ENCODE measurements around the gene ATG9A.

Gene ATG9A

DNA sequence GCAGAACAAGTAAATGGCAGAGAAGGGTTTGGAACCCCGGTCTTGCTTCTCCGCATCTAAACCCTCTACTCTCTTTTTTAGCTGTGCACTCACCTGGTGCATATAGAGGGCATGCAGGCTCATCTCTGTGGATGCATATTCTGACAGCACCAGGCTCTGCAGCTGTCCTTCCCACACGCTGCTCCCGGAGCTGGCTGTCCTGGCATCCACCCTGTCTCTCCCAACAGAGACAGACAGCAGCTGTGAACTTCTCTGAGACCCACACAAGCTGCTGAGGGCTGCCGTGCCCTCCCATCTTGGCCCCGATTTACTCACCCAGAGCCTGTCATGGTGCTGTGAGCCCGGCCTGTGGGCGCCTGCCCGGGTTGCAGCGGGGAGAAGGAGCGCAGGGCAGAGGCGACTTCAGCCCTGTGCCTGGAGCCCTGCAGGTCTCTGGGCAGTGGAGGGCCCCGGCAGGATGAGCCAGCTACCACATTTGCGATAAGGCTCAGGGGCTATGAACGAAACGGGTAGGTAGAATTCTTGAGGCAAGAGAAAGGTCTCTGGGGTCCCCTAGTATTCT, 7.4 kb downstream of the ATG9A start:
- Histone ChIP-seq H3K36me3 (ENCODE audit: insufficient read depth, low read length) (peaks cover 13% of the 10 kb centered on the region; the same call in 1 of the 2 replicates), H3K4me1 (ENCODE audit: insufficient read depth, low read length) (peaks cover 8% of the 10 kb centered on the region; the same call in 1 of the 2 replicates), H3K9ac (ENCODE audit: low read depth, low read length) (no peak overlapping the region), H3K9me3 (ENCODE audit: control insufficient read depth, insufficient read depth, low read length) (no peaks in the 10 kb centered on the region)

DNA sequence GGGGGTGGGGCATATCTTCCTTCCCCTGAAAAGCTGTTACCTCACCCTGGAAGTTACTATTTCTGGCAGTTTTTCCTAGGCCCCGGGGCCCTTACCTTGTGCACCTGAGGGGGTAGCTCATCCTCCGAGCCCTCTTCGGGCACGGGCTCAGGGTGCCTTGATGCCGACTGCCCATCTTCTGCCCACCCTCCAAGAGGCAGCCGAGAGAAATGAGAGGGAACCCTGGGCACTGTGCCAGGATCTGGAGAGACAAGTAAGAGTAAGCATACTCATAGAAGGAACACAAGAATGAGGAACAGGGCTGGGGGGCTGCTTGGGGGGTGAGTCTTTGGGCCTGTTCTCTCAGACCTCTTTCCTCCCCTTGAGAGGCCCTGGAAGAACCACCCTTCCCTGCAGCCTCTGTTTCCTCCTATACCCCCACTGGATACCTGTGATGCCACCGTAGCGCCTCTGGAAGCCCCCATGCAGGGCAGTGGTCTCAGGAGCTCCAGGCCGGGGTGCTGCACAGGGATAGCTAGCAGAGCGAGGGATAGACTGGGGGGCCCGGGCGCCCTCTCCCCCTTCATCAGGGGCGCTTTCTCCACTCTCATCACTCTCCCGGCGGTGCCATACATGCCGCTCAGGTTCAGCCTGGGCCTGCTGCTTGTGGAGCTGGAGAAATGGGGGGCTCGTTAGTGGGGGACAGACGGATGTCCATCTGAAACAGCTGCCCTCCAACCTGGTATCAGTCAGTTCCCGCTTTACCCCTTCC, 8.6 kb downstream of the ATG9A start:
- H3K9ac ChIP-seq (ENCODE audit: low read depth, low read length) = no peak overlapping the region
- peaks cover 13% of the 10 kb centered on the region; the same call in 1 of the 2 replicates for H3K36me3 ChIP-seq (ENCODE audit: insufficient read depth, low read length)
- no peaks in the 10 kb centered on the region for H3K9me3 ChIP-seq (ENCODE audit: control insufficient read depth, insufficient read depth, low read length)
- peaks cover 13% of the 10 kb centered on the region; the same call in 1 of the 2 replicates for H3K4me1 ChIP-seq (ENCODE audit: insufficient read depth, low read length)

DNA sequence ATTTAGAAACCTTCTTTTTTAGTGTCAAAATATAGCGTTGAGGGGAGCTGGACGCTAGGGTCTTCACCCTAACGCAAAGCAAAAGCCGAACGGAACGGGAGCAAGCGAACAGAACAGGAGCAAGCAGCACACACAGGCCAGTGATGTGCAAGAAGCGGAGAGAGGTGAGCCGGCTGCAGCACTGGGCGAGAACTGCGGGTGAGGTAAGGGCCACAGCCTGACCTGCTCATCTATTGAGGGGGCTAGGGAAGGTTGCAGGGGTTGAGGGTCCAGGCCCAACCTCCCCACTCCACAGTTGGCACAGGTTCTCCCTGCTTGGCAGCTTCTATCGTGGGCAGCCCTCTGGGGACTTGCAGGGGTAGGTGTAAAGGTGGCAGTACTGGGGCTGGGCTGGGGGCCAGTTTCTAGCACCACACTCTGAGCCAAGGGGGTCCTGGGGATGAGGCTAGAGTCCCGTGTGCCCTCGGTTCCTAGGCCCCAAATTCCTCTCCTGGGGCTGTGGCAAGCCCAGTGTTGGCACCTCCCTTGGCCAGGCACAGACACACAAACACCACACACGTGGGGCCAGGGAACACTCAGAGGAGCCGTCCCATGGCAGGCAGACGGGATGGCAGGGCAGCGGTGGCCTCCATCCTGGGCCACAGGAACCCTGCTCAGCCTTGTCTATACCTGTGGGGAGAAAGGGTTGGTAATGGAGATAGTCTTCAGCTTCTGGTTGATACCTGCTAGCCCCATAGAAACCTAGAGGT, 9.5 kb downstream of the ATG9A start:
- Histone ChIP-seq H3K36me3 (ENCODE audit: insufficient read depth, low read length) (peaks cover 7% of the 10 kb centered on the region; the same call in 1 of the 2 replicates), H3K9me3 (ENCODE audit: control insufficient read depth, insufficient read depth, low read length) (no peaks in the 10 kb centered on the region), H3K4me1 (ENCODE audit: insufficient read depth, low read length) (peaks cover 13% of the 10 kb centered on the region; the same call in 1 of the 2 replicates), H3K9ac (ENCODE audit: low read depth, low read length) (no peak overlapping the region)

DNA sequence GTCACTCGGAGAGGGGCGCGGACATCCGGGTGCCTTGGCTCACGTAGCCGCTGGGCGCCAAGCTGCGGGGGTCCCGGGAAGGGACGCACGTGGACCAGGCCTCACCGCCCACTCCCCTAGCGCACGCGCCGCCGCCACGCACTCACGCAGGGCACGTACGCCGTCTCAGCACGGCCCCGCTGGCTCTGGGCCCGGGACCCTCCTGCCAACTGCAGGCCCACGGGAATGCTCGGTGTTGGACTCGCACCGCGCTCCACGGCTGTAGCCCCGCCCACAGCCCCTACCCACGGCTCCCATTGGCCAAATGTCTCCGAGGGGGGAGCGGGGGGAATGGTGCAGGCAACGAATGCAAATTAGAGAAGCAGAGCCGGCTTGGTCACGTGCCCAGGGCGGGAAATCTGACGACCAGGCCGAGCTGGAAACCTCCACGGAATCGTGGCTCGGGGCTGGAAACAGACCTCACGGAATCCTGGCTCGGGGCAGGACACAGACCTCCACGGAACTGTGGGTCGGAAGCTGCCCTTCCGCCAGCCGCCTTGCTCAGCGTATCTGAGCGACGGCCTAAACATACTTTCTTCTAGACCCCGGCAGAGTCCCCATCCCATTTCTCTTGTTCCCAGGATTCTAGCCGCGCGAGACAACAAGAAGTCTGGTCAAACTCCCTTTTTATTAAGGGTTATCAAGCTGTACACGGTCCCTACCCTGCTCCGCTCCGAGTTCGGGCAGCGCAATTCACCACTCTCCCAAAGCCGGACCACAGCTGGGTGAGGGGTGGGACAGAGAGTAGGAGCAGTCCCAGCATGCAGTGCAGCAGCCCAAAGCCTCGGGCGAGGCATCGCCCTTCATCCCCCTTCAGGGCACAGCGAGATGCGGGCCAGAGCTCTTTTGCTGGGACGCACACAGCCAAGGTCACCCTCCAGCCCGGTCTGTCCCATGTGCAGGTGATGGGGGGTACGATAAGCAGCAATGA, 10.4 kb downstream of the ATG9A start, which contains the start of gene ABCB6:
Gene ABCB6 (minus strand): TSS at position 227 of the 970 bp plus-strand sequence. CDS start 285 bp downstream, outside the sequence.
- peak within 1 kb of the TSS; percentile 56 for H3K9ac ChIP-seq (ENCODE audit: low read depth, low read length)
- H3K36me3 ChIP-seq (ENCODE audit: insufficient read depth, low read length) = peaks cover 11% of the 10 kb centered on the region
- peaks cover 13% of the 10 kb centered on the region; the same call in 1 of the 2 replicates for H3K4me1 ChIP-seq (ENCODE audit: insufficient read depth, low read length)
- H3K9me3 ChIP-seq (ENCODE audit: control insufficient read depth, insufficient read depth, low read length) = no peaks in the 10 kb centered on the region

DNA sequence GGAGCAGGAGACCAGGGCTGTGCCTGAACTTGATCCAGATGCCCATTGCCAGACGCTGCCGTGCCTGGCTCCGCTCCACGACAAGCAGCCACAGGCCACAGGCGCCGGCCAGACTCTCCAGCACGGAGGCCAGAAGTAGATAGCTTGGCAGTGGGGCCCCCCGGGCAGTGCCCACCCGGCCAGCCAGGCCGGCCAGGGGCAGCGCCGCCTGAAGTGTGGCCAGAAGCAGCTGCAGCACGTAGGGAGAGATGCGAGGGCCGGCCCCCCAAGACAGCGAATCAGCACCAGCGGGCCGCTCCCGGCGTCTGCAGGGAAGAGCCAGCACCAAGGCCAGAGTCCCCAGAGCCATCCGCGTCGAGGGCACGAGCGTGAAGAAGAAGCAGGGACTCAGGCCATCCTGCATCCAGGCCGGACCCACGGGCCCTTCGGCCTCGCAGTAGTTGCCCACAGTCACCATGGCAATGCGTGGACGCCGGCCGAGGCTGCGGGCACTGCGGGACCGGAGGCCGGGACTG, 11.2 kb downstream of the ATG9A start:
- Histone ChIP-seq H3K9ac (ENCODE audit: low read depth, low read length) (peak overlapping the region; percentile 56), H3K36me3 (ENCODE audit: insufficient read depth, low read length) (peaks cover 8% of the 10 kb centered on the region), H3K4me1 (ENCODE audit: insufficient read depth, low read length) (peaks cover 13% of the 10 kb centered on the region; the same call in 1 of the 2 replicates), H3K9me3 (ENCODE audit: control insufficient read depth, insufficient read depth, low read length) (no peaks in the 10 kb centered on the region)

DNA sequence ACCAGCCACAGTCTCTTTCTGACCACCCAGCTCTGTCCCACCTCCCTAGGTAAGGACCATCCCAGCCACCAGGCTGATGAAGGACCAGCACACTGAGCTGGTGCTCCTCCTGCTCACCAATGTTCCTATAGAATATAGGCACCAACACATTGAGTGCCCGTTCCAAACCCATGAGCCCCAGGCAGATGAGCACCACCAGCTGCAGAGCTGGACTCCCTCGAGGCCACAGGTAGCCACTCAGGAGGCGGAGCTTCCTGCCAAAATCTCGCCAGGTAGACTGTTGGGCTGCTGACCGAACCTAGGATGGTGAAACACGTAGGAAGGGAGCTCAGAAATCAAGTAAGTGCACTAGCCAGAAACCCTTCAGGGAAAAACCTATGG, 12.9 kb downstream of the ATG9A start:
- Histone ChIP-seq H3K9ac (ENCODE audit: low read depth, low read length) (no peak overlapping the region), H3K4me1 (ENCODE audit: insufficient read depth, low read length) (peaks cover 13% of the 10 kb centered on the region; the same call in 1 of the 2 replicates), H3K36me3 (ENCODE audit: insufficient read depth, low read length) (peaks cover 8% of the 10 kb centered on the region)

DNA sequence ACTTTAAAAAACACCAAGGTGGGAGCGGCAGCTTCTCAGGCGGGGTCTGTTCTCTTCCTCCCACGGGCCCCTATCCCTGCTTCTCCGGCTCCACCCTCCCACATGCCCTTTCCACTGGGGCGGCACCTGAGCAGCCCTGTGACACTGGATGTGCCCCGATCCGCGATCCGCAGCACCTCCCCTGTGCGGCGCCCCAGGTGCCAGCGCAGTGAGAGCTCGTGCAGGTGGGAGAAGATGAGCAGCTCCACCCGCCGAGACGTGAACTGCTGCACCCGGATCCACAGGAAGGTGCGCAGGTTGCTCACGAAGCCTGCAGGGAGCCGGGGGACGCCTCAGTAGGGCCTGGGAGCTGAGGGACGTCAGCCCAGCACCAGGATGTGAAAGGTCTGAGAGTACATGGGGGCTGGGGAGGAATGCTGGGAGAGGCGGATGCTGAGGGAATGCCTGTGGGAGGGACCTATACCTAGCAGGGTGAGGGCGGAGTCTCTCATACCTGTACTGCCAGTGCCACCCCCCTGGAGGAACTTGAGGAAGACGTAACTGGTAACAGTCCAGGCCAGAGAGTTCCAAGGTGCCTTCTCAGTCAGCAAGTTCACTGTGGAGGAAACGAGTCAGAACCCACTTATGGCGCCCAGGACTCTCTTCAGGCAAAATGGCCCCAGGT, 13.4 kb downstream of the ATG9A start:
- Histone ChIP-seq H3K36me3 (ENCODE audit: insufficient read depth, low read length) (peaks cover 8% of the 10 kb centered on the region), H3K9ac (ENCODE audit: low read depth, low read length) (no peak overlapping the region), H3K9me3 (ENCODE audit: control insufficient read depth, insufficient read depth, low read length) (no peaks in the 10 kb centered on the region), H3K4me1 (ENCODE audit: insufficient read depth, low read length) (peaks cover 13% of the 10 kb centered on the region; the same call in 1 of the 2 replicates)

More for the DNA sequence above, 12.9 kb downstream of the ATG9A start:
- H3K9me3 ChIP-seq (ENCODE audit: control insufficient read depth, insufficient read depth, low read length) = no peaks in the 10 kb centered on the region

DNA sequence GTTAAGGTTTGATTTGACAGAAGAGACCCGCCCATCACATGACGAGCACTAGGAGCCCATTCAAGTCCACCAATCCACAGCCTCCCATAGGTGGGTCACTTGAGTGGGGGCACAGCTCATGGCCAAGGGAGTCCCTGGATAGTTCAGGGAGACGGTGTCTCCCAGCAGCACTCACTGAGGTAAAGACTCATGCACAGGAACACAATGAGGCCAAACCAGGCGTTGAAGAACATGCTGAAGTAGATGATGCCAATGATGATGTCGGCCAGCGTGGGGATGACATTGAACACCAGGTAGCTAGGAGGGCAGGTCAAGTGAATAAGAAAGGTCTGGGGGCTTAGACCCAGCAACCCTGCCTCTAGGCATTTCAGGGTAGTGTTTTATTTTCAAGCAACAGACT, 14.7 kb downstream of the ATG9A start:
- H3K4me1 ChIP-seq (ENCODE audit: insufficient read depth, low read length) = peaks cover 13% of the 10 kb centered on the region; the same call in 1 of the 2 replicates
- H3K9me3 ChIP-seq (ENCODE audit: control insufficient read depth, insufficient read depth, low read length) = no peaks in the 10 kb centered on the region
- peaks cover 8% of the 10 kb centered on the region for H3K36me3 ChIP-seq (ENCODE audit: insufficient read depth, low read length)
- no peak overlapping the region for H3K9ac ChIP-seq (ENCODE audit: low read depth, low read length)

DNA sequence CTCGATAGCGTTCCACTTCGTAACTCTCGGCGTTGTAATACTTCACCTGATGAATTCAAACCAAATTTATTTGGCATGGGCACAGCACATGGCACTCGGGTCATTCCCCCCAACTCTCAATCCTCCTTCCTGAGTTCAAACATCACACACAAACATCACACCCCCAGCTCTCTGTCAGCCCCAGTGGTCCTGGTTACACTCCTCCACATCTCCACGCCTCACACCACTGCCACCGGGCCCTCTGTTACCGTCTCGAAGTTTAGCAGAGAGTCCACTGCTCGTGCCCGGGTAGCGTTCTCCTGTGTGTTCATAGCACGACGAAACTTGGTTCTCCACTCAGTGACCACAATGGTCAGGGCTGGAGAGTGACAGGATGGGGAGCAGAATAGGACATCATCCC, 15.3 kb downstream of the ATG9A start:
- Histone ChIP-seq H3K9ac (ENCODE audit: low read depth, low read length) (no peak overlapping the region), H3K36me3 (ENCODE audit: insufficient read depth, low read length) (peaks cover 8% of the 10 kb centered on the region), H3K4me1 (ENCODE audit: insufficient read depth, low read length) (peaks cover 10% of the 10 kb centered on the region; the same call in 1 of the 2 replicates), H3K9me3 (ENCODE audit: control insufficient read depth, insufficient read depth, low read length) (no peaks in the 10 kb centered on the region)

DNA sequence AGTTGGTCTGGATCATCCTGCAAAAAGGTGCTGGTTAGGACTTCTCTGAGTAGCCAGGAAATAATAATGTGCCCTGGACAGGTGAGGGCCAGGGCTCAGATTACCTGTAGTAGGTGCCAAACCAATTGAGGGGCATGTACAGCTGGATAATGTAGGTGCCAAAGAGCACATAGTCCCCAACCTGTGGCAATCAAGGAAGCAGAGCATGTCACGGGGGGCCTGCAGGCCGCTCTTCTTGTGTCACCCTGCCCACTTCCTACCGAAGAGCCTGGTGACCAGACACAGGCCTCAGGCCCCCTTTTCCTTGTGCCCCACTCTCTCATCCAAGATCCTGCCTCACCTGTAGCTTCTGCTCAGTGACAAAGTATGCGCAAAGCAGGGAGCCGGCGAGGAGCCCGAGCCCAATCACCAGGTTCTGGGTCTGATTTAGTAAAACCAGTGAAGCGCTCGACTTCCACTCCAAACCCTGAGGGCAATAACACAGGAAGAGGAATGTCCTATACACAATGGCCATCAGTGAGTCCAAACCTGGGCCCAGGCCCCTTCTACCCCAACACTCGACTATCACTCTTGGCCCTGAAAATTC, 15.9 kb downstream of the ATG9A start:
- no peaks in the 10 kb centered on the region for H3K9me3 ChIP-seq (ENCODE audit: control insufficient read depth, insufficient read depth, low read length)
- H3K36me3 ChIP-seq (ENCODE audit: insufficient read depth, low read length) = peaks cover 8% of the 10 kb centered on the region
- peaks cover 8% of the 10 kb centered on the region; the same call in 1 of the 2 replicates for H3K4me1 ChIP-seq (ENCODE audit: insufficient read depth, low read length)
- no peak overlapping the region for H3K9ac ChIP-seq (ENCODE audit: low read depth, low read length)

DNA sequence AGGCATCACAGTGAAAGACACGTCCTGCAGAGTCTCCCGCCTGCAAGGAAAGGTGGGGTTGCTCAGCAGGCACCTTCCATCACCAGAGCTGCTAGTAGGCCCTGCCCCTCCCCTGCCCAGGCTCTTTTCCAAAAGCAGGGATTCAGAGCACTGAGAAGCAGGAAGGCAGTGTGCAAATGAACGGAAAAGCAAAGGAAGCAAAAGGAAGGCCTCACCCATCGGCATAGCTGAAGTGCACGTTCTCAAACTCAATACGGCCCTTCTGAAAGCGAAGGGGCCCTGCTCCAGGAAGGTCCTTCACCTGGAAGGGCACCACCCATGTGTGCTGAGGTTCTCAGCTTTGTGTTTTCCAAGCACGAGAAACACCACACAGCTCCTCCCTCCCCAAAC, 16.4 kb downstream of the ATG9A start:
- H3K9ac ChIP-seq (ENCODE audit: low read depth, low read length) = no peak overlapping the region
- H3K4me1 ChIP-seq (ENCODE audit: insufficient read depth, low read length) = peaks cover 8% of the 10 kb centered on the region; the same call in 1 of the 2 replicates
- peaks cover 8% of the 10 kb centered on the region for H3K36me3 ChIP-seq (ENCODE audit: insufficient read depth, low read length)
- no peaks in the 10 kb centered on the region for H3K9me3 ChIP-seq (ENCODE audit: control insufficient read depth, insufficient read depth, low read length)

DNA sequence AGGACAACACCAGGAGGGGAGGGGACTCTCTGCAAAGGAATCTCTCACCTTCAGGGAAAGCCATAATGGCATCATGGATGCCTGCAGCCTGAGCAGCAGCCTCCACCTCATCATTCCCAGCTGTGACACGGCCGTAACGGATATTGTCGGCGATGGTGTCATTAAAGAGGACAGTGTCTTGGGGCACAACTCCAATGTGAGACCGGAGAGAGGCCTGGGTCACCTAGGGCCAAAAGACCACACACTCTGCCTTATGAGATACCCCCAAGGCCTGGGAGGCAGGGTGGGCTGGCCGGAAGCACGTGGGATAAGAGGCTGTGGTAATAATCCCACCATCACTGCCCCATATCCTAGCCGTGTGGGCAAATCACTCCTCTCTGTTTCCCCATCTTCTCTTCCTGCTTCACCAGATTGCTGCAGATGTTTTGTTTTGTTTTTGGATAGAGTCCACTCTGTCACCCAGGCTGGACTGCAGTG, 18.5 kb downstream of the ATG9A start:
- no peak overlapping the region for H3K9ac ChIP-seq (ENCODE audit: low read depth, low read length)
- H3K9me3 ChIP-seq (ENCODE audit: control insufficient read depth, insufficient read depth, low read length) = no peaks in the 10 kb centered on the region
- H3K36me3 ChIP-seq (ENCODE audit: insufficient read depth, low read length) = peaks cover 8% of the 10 kb centered on the region
- H3K4me1 ChIP-seq (ENCODE audit: insufficient read depth, low read length) = peaks cover 5% of the 10 kb centered on the region; the same call in 1 of the 2 replicates

Measured in ES-I3 (cell line).